EL (cell line): ENCODE measurements around the gene CYP20A1.
"Not testable (repeated sequence)": the region's sequence is repeated elsewhere in the genome, so short reads cannot be mapped to it uniquely, and the experiment has no call there.

ENCODE experiments used
- DNase-seq: peaks from one replicate; pipeline ENCODE4 v3.0.0-alpha.2; 2016

Gene CYP20A1, protein sequence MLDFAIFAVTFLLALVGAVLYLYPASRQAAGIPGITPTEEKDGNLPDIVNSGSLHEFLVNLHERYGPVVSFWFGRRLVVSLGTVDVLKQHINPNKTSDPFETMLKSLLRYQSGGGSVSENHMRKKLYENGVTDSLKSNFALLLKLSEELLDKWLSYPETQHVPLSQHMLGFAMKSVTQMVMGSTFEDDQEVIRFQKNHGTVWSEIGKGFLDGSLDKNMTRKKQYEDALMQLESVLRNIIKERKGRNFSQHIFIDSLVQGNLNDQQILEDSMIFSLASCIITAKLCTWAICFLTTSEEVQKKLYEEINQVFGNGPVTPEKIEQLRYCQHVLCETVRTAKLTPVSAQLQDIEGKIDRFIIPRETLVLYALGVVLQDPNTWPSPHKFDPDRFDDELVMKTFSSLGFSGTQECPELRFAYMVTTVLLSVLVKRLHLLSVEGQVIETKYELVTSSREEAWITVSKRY

GRCh38 chr2:203238704-203239526 is at the start of gene CYP20A1:
CYP20A1 (plus strand) TSS chr2:203239018; CDS start chr2:203239063, 45 bp downstream.
- DNase-seq, result peak; percentile 96

GRCh38 chr2:203190547-203190946 is 48.3 kb upstream of the CYP20A1 start:
- DNase-seq, result not testable (repeated sequence)

DNA sequence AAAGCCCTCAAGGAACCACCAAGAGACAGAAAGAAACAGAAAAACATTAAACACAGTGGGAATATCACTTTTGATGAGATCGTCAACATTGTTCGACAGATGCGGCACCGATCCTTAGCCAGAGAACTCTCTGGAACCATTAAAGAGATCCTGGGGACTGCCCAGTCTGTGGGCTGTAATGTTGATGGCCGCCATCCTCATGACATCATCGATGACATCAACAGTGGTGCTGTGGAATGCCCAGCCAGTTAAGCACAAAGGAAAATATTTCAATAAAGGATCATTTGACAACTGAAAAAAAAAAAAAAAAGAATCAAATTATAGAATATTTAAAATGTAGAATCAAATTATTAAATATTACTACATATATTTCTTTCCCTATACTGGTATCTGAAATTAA is 47.8 kb upstream of the CYP20A1 start:
- not testable (repeated sequence) for DNase-seq

DNA sequence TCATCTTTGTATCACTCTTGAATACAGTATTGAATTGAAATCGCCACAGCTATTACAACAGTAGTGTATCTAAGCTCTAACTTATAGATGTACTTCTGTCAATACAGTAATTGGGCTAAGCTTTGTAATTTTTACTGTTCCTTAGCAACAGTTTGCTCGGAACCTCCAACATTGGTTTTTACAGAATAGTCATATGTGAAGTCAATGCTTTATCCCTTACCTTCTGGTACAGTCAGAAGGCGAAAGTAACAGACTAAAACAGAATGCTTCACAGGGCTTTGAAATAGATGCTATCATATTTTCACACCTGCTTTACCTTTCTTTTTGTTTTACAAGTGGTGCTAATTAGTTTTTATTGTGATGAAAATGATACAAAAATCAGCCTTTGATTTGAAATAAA is 46.9 kb upstream of the CYP20A1 start:
- no peak for DNase-seq

DNA sequence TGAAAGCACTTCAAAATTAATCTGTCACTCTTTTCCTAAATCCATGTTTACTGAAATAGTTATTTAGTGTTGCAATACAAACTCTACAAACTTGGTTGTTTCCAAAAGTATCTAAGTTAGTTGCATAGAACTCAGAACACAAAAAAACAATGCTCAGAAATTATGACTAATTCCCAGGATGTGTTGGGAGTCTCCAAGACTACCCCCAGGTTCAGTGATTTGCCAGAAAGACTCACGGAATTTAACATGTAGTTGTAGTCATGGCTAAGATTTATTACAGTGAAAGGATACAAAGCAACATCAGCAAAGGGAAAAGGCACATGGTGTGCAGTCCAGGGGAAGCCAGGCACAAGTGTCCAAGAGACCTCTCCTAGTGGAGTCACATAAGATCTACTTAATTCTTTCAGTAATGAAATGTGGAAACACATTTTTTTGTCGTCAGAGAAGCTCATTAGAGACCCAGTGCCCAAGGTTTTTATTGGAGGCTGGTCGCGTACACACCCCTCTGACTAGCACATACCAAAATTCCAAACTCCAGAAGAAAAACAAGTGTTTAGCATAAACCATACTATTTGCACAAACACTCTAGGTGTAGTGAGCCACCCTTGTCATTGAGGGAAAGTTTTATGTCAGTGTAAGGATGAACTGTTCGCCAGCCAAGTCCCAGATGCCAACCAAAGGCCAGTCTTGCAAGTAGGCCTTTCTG is 43.3 kb upstream of the CYP20A1 start:
- no peak for DNase-seq

DNA sequence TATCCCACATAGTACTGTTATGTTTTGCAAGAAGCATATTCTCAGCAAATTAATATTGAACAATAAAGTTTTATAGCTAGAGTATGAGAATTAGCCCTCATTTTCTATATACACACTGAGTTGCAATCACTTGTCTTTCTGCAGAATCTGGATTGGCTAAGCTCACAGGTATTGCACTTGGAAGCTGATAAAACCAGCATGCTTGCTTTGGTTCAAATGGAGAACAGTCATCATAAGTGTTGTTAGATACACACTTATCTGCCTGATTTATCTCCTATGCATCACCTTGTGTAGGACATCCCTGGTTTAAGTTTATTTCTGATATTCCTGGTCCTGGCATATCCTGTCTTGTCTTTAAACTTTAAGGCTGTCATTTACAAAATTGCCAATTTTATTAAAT is 38.0 kb upstream of the CYP20A1 start:
- DNase-seq, result no peak

GRCh38 chr2:203201426-203201825 is 37.4 kb upstream of the CYP20A1 start:
- DNase-seq, result no peak

DNA sequence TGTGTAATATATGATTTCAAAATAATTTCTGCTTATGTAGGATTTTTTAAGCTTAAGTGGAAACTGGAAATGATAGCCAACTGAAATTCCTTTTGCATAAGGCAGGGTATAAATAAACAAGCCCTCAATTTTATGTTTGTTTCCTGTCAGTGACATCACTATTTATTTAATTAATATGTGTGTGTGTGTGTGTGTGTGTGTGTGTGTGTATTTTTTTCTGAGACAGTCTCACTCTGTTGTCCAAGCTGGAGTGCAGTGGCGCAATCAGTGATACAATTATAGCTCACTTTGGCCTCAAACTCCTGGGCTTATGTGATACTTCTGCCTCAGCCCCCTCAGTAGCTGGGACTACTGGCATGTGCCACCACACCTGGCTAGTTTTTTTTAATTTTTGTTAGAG is 29.3 kb upstream of the CYP20A1 start:
- peak; percentile 15 for DNase-seq

DNA sequence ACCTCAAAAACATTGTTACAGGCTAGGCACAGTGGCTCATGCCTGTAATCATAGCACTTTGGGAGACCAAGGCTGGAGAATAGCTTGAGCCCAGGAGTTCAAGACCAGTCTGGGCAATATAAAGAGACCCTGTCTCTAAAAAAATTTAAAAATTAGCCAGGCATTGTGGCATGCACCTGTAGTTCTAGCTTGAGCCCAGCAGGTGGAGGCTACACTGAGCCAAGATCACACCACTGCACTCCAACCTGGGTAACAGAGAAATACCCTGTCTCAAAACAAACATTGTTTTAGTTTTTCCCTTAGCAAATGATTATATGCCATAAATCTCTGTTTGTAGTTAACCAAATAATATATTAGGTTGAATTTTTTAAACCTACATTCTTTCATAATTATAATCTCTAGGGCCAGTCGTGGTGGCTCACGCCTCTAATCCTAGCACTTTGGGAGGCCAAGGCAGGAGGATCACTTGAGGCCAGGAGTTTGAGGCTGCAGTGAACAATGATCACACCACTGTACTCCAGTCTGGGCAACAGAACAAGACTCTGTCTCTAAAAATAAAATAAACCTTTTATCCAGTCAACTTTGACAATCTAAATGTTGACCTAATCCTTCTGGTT is 13.3 kb upstream of the CYP20A1 start:
- peak; percentile 17 for DNase-seq

- DNase-seq, result not testable (repeated sequence)
These were observed 9.1 kb upstream of the CYP20A1 start for GRCh38 chr2:203229674-203230073.

- no peak for DNase-seq
These were observed 1.2 kb upstream of the CYP20A1 start for GRCh38 chr2:203237346-203238238.

DNA sequence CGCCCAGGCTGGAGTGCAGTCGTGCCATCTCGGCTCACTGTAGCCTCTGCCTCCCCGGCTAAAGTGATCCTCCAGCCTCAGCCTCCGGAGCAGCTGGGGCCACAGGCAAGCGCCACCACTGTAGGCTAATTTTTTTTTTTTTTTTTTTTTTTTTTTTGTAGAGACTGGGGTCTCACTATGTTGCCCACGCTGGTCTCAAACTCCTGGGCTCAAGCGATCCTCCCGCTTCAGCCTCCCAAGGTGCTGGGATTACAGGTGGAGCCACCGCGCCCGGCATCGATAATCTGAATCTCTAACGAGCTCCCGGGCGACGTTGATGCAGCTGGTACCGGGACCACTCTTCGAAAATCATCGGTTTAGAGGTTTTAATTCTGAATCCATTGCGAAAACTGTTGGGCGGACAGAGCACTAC is 520 bp upstream of the CYP20A1 start:
- no peak for DNase-seq

- no peak for DNase-seq
These were observed 1.7 kb downstream of the CYP20A1 start for GRCh38 chr2:203240491-203240890.

GRCh38 chr2:203242518-203242917 is 3.7 kb downstream of the CYP20A1 start:
- no peak for DNase-seq

- DNase-seq, result no peak
These were observed 7.8 kb downstream of the CYP20A1 start for GRCh38 chr2:203246646-203247045.

DNA sequence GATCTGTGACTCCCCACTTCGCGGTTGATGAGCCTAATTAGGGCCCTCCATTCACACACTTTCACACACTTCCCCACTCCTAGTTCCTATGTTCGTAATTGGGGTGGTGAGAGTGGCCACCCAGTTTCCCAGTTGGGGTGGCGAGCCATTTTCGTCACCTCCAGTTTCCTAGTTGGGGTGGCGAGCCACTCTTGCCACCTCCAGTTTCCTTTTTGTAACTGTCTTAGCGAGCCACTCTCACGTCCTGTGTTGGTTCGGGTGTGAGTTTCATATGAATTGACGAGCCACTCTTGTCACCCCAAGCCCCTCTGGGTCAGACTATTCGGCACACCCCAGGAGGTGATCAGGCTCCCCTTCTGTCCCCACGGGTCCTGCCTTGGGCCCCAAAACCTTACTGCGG is 14.0 kb downstream of the CYP20A1 start:
- DNase-seq, result no peak

GRCh38 chr2:203253422-203254095 is 14.7 kb downstream of the CYP20A1 start:
- not testable (repeated sequence) for DNase-seq

DNA sequence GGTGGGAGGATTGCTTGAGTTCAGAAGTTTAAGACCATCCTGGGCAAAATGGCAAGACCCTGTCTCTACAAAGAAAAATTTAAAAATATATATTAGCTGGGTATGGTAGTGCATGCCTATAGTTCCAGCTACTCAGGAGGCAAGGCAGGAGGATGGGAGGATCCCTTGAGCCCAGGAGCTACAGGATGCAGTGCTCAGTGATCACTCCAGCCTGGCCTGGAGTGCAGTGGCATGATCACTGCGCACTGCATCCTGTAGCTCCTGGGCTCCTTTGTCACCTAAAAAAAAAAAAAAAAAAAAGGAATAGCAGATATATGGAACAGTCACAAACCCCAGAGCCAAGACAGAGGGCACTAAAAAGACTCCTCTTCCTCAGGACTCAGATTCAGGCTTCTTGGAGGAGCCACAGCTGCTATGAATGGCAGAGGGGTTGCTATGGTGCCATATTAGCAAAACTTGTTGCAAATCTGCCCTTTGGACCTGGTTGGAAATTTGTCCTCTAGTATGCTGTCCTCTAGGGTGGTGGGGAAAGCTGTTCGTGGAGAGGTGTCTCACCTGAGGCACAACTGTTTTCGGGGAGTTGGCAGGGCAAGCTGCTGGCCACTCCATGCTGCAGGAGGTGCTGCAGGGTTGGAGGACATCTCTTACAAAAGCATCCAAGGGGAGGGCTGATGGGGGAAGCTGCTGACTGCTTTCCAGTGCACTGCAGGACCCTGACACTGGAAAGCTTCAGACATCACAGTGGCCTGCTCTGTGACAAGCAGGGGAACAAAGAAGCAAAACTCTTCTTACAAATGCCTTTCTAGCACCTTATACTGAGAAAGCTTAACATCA is 22.7 kb downstream of the CYP20A1 start:
- no peak for DNase-seq

GRCh38 chr2:203279288-203279687 is 40.5 kb downstream of the CYP20A1 start:
- DNase-seq, result no peak

GRCh38 chr2:203280428-203281064 is 41.7 kb downstream of the CYP20A1 start:
- peak; percentile 57 for DNase-seq
